Tibial nerve (tissue), 4 donors: ENCODE data around the gene FOXL2. TPM values are rescaled to one million over a fixed set of nuclear protein-coding genes. Genes with fewer than 3 reads are reported as not detected.

Experiments used
- DNase-seq, 2 donors: peaks; one replicate each; pipeline ENCODE4 v3.0.0-alpha.2; 2019; ENCODE audit warnings: low spot score in 2 of 2
- H3K27ac ChIP-seq, 4 donors: fragments of 200-600 bp; sonication (generic) in 3 of 4; one replicate each; pipeline ENCODE4 v1.5.1; 2017 to 2019; ENCODE audit warnings: mild to moderate bottlenecking in 1 of 4
- H3K27me3 ChIP-seq, 2 donors: fragments of 200-600 bp; sonication (generic) in 1 of 2; one replicate each; pipeline versions ENCODE4 v1.5.1 to v1.6.0; 2017 to 2019
- H3K36me3 ChIP-seq, 3 donors: fragments of 200-600 bp; sonication (generic); one replicate each; pipeline ENCODE4 v1.5.1; 2018 to 2019
- H3K4me1 ChIP-seq, 4 donors: fragments of 200-600 bp; sonication (generic) in 3 of 4; one replicate each; pipeline ENCODE4 v1.5.1; 2017 to 2019
- H3K4me3 ChIP-seq, 4 donors: fragments of 200-600 bp; sonication (generic) in 3 of 4; one replicate each; pipeline ENCODE4 v1.5.1; 2017 to 2019; ENCODE audit warnings: mild to moderate bottlenecking in 1 of 4, moderate library complexity in 1 of 4
- H3K9me3 ChIP-seq, 4 donors: fragments of 200-600 bp; sonication (generic) in 3 of 4; one replicate each; pipeline ENCODE4 v1.5.1; 2017 to 2019
- EP300 ChIP-seq, 2 donors: sonication (generic); formaldehyde crosslinking; IDR thresholded peaks; one replicate each; pipeline ENCODE4 v1.6.1; 2017; ENCODE audit warnings: antibody characterized with exemption in 2 of 2, mild to moderate bottlenecking in 1 of 2
- POLR2A ChIP-seq, 2 donors: fragments of 450-650 bp; IDR thresholded peaks; one replicate each; pipeline ENCODE4 v1.6.1; 2017; ENCODE audit warnings: antibody characterized with exemption in 2 of 2, mild to moderate bottlenecking in 2 of 2, moderate library complexity in 2 of 2
- WGBS, 2 donors: methylation state at CpG; one replicate each; pipeline ENCODE4 v1.1.5; 2018; 5-methylcytosine and 5-hydroxymethylcytosine counted together
- total RNA-seq, 4 donors: library from RNA; depleted of rRNA; stranded (reverse); fragments of >200 nt; gene quantifications; one replicate each; pipeline ENCODE4 v1.1.0, GENCODE V29; 2016
- TF ChIP-seq, protein P1 (sequence below), 5 experiments: fragments of 200-600 bp in 3 of 5; fragments of 450-650 bp in 2 of 5; sonication (generic) in 3 of 5; IDR thresholded peaks; one replicate each; pipeline ENCODE4 v1.5.1; 2016 to 2019; ENCODE audit warnings: antibody characterized with exemption in 5 of 5, mild to moderate bottlenecking in 3 of 5, moderate library complexity in 2 of 5

The FOXL2 gene
- total RNA-seq, 4 donors from 2014 or later: not detected

DNA sequence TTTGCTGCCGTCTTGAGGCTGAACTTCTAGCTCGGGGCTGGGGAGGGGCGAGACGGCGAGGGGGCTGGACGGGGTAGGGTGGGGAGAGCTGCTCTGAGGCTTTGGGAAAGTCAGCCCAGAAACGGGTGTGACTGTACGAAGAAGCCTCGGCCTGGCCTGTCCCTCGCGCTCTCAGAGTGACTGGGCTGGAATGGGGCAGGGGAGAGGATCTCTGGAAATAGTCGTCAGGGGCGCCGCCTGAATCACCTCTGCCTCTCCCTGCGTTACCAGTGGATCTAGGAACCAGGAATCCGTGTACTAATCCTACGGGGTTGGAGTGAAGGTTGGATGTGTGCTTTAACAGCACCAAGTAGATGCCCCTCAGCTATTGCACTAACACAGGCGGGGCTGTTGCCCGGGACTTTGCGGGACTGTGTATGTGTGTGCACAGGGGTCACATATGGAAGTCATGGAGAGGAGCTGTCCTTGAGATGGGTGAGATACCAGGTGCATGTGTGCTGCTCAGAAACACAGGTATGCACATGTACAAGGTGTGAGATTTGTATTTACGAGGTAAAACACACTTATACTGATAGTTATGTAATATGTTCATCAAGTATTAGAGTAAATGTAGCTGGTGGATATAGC is 671 bp upstream of the FOXL2 start:
- H3K4me3 ChIP-seq: peak overlapping the region in 1 of 4 donors; percentile 46

GRCh38 chr3:138945709-138946662 is 951 bp downstream of the FOXL2 start:
- 3 to 4% methylated on average over 12 to 48 of the region's 120 CpGs for WGBS, 2 donors
- Histone ChIP-seq H3K4me3 (peak overlapping the region; percentile 21 to 46 (median 36)), H3K27me3 (peaks cover 7 to 99% of the 10 kb centered on the region in 2 donors), H3K9me3 (no peaks in the 10 kb centered on the region), H3K36me3 (no peaks in the 10 kb centered on the region), H3K4me1 (peaks cover 0 to 60% (median 38%) of the 10 kb centered on the region in 4 donors), H3K27ac (no peak overlapping the region)
- TF ChIP-seq EP300 (IDR thresholded peaks at IDR 0.05): no peak
- TF ChIP-seq, protein P1, sequence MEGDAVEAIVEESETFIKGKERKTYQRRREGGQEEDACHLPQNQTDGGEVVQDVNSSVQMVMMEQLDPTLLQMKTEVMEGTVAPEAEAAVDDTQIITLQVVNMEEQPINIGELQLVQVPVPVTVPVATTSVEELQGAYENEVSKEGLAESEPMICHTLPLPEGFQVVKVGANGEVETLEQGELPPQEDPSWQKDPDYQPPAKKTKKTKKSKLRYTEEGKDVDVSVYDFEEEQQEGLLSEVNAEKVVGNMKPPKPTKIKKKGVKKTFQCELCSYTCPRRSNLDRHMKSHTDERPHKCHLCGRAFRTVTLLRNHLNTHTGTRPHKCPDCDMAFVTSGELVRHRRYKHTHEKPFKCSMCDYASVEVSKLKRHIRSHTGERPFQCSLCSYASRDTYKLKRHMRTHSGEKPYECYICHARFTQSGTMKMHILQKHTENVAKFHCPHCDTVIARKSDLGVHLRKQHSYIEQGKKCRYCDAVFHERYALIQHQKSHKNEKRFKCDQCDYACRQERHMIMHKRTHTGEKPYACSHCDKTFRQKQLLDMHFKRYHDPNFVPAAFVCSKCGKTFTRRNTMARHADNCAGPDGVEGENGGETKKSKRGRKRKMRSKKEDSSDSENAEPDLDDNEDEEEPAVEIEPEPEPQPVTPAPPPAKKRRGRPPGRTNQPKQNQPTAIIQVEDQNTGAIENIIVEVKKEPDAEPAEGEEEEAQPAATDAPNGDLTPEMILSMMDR (IDR thresholded peaks at IDR 0.05): no peak
- TF ChIP-seq POLR2A (IDR thresholded peaks at IDR 0.05): no peak
- no peak for DNase-seq

More for the DNA sequence above, 671 bp upstream of the FOXL2 start:
- TF ChIP-seq, protein P1 (IDR thresholded peaks at IDR 0.05): no peak
- TF ChIP-seq POLR2A (IDR thresholded peaks at IDR 0.05) (no peak), EP300 (IDR thresholded peaks at IDR 0.05) (no peak)
- WGBS, 2 donors: 29 to 33% methylated on average over 17 to 21 of the region's 21 CpGs
- H3K4me1 ChIP-seq: peaks cover 0 to 60% (median 38%) of the 10 kb centered on the region in 4 donors
- DNase-seq: no peak
- H3K9me3 ChIP-seq: no peaks in the 10 kb centered on the region
- H3K27ac ChIP-seq: no peak overlapping the region
- no peaks in the 10 kb centered on the region for H3K36me3 ChIP-seq
- peaks cover 7 to 98% of the 10 kb centered on the region in 2 donors for H3K27me3 ChIP-seq

DNA sequence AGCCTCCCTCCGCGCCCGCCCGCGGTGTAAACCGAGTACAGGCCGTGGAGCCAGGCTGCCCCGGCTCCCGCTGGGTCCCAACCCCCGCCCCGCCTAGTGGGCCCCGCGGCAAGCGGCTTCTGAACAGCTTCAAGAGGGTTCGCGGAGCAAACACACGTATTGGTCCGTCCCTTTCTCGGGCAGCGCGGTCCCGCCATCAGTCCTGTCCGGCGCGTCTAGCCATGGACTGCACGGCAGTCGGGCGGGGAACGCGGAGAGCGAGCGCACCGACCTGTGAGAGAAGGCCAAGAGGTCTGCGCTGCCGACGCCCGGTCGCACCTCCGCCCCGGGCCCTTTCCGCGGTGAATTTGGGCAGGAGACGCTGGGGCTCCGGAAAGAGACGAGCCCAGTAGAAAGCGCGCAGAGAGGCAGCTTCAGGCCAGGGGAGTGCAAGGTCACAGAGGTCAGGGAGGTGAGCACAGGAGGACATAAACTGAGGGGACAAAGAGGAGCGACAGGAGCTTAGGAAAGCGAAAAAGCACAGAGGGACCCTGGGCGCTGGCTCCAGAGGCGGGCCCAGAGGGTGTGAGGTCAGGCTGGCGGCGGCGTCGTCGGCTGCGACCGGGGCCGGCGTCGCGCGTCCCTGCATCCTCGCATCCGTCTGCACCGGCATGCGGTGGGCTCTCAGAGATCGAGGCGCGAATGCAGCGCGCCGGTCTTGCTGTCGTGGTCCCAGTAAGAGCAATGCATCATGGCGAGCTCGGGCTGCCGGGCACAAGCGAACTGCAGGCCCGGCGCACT is 1.8 kb downstream of the FOXL2 start:
- no peaks in the 10 kb centered on the region for H3K9me3 ChIP-seq
- TF ChIP-seq, protein P1 (IDR thresholded peaks at IDR 0.05): no peak
- no peak for TF ChIP-seq EP300 (IDR thresholded peaks at IDR 0.05)
- TF ChIP-seq POLR2A (IDR thresholded peaks at IDR 0.05): no peak
- H3K4me3 ChIP-seq: peak overlapping the region in 2 of 4 donors; percentile 5 to 46
- 3 to 9% methylated on average over 67 to 77 of the region's 80 CpGs for WGBS, 2 donors
- peaks cover 7 to 99% of the 10 kb centered on the region in 2 donors for H3K27me3 ChIP-seq
- no peak overlapping the region for H3K27ac ChIP-seq
- no peak for DNase-seq
- H3K4me1 ChIP-seq: peaks cover 0 to 55% (median 34%) of the 10 kb centered on the region in 4 donors
- no peaks in the 10 kb centered on the region for H3K36me3 ChIP-seq

DNA sequence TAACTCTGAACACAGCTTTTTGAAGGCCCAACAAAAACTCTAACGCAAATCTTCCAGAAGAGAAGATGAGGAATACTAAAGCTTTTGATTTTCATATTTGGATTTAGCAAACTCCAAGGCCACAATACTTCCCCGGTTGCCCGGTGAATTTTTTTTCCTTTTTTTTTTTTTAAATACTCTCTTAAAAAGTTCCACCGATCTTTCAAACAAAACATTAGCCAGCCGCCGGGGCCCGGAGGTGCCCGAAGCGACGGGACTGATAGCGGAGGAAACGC is 2.3 kb downstream of the FOXL2 start:
- peaks cover 7 to 99% of the 10 kb centered on the region in 2 donors for H3K27me3 ChIP-seq
- no peaks in the 10 kb centered on the region for H3K9me3 ChIP-seq
- no peak overlapping the region for H3K27ac ChIP-seq
- peaks cover 0 to 55% (median 32%) of the 10 kb centered on the region in 4 donors for H3K4me1 ChIP-seq
- TF ChIP-seq POLR2A (IDR thresholded peaks at IDR 0.05): no peak
- TF ChIP-seq, protein P1 (IDR thresholded peaks at IDR 0.05): no peak
- TF ChIP-seq EP300 (IDR thresholded peaks at IDR 0.05): no peak
- 11 to 19% methylated on average over 12 of the region's 12 CpGs for WGBS, 2 donors
- peak overlapping the region in 1 of 4 donors; percentile 46 for H3K4me3 ChIP-seq
- no peaks in the 10 kb centered on the region for H3K36me3 ChIP-seq
- DNase-seq: no peak
